GM13976 (cell line): ENCODE results near the gene PPP1R13L.
"Not testable (repeated sequence)": the region's sequence is repeated elsewhere in the genome, so short reads cannot be mapped to it uniquely, and the experiment has no call there.

ENCODE experiments used
- DNase-seq: peaks from one replicate; pipeline ENCODE4 v3.0.0; 2012; ENCODE audit warnings: low spot score
- CTCF ChIP-seq: IDR thresholded peaks from 2 replicates; pipeline ENCODE4 v1.5.1; 2012; ENCODE audit warnings: borderline replicate concordance, mild to moderate bottlenecking; ENCODE audit not compliant: insufficient read depth; ENCODE audit errors: extremely low read depth, missing control alignments, control extremely low read depth
- in situ Hi-C: fragments of 300-500 bp; cut with MboI; formaldehyde crosslinking; loops from one replicate; pipeline ENCODE4 v1.12.0; 2022; ENCODE audit warnings: low sequenced_read_pairs, mixed read lengths, inconsistent platforms; ENCODE audit not compliant: unreplicated experiment

The PPP1R13L gene

GRCh38 chr19:45442408-45442777 lies 37.5 kb upstream of the PPP1R13L start:
- DNase-seq: no peak
- no peak for TF ChIP-seq CTCF
- in situ Hi-C loops: no loop called here

- no peak for DNase-seq
- in situ Hi-C loops: no loop called here
- no peak for TF ChIP-seq CTCF
Measured at GRCh38 chr19:45440873-45441654, 36.2 kb upstream of the PPP1R13L start.

- no peak for TF ChIP-seq CTCF
- in situ Hi-C loops: no loop called here
- DNase-seq: no peak
Measured at GRCh38 chr19:45440259-45440638, 35.4 kb upstream of the PPP1R13L start.

- DNase-seq: peak; percentile 89
- in situ Hi-C loops: loop anchor here (5.0 to 10.0 kb wide), 2 partner anchors 38 to 125 kb away; no protein-coding TSS in a partner anchor
- TF ChIP-seq CTCF: peak; percentile 83
Measured at GRCh38 chr19:45439569-45440258, 34.8 kb upstream of the PPP1R13L start.

GRCh38 chr19:45439190-45439568 lies 34.3 kb upstream of the PPP1R13L start:
- in situ Hi-C loops: loop anchor here (5.0 to 10.0 kb wide), 2 partner anchors 38 to 126 kb away; no protein-coding TSS in a partner anchor
- no peak for DNase-seq
- no peak for TF ChIP-seq CTCF

GRCh38 chr19:45437328-45437727 lies 32.5 kb upstream of the PPP1R13L start:
- in situ Hi-C loops: loop anchor here (5.0 to 10.0 kb wide), 2 partner anchors 40 to 127 kb away; no protein-coding TSS in a partner anchor
- no peak for DNase-seq
- no peak for TF ChIP-seq CTCF

- in situ Hi-C loops: loop anchor here (10.0 kb wide), 1 partner anchor 132 kb away; no protein-coding TSS in a partner anchor
- not testable (repeated sequence) for DNase-seq
Measured at GRCh38 chr19:45432543-45432942, 27.7 kb upstream of the PPP1R13L start.

GRCh38 chr19:45431008-45431407 lies 26.1 kb upstream of the PPP1R13L start:
- DNase-seq: not testable (repeated sequence)
- in situ Hi-C loops: loop anchor here (10.0 kb wide), 1 partner anchor 134 kb away; no protein-coding TSS in a partner anchor

- not testable (repeated sequence) for DNase-seq
- in situ Hi-C loops: loop anchor here (10.0 kb wide), 1 partner anchor 135 kb away; no protein-coding TSS in a partner anchor
Measured at GRCh38 chr19:45429896-45430295, 25.0 kb upstream of the PPP1R13L start.
